HG02610 (cell line): ENCODE measurements around the gene ITK.
"Not testable (repeated sequence)": the region's sequence is repeated elsewhere in the genome, so short reads cannot be mapped to it uniquely, and the experiment has no call there.

Source experiments
- ATAC-seq: cut with Tn5 transposase; IDR thresholded peaks from one replicate; pipeline ENCODE4 v1.9.1; 2021; ENCODE audit warnings: mild to moderate bottlenecking, moderate library complexity; ENCODE audit not compliant: unreplicated experiment

Gene ITK

GRCh38 chr5:157167214-157167621 lies 13.4 kb upstream of the ITK start:
- ATAC-seq, result peak; percentile 57

GRCh38 chr5:157168286-157168685 lies 12.4 kb upstream of the ITK start:
- no peak for ATAC-seq

GRCh38 chr5:157172403-157172802 lies 8.2 kb upstream of the ITK start:
- peak; percentile 100 for ATAC-seq

GRCh38 chr5:157175071-157175612 lies 5.5 kb upstream of the ITK start:
- ATAC-seq, result no peak

GRCh38 chr5:157177953-157178352 lies 2.7 kb upstream of the ITK start:
- no peak for ATAC-seq

GRCh38 chr5:157178966-157179365 lies 1.7 kb upstream of the ITK start:
- no peak for ATAC-seq

- ATAC-seq, result no peak
Observed at GRCh38 chr5:157182143-157182757, 1.6 kb downstream of the ITK start.

GRCh38 chr5:157184117-157184670 lies 3.6 kb downstream of the ITK start:
- ATAC-seq, result no peak

- not testable (repeated sequence) for ATAC-seq
Observed at GRCh38 chr5:157185122-157185521, 4.5 kb downstream of the ITK start.

- no peak for ATAC-seq
Observed at GRCh38 chr5:157186309-157187045, 5.8 kb downstream of the ITK start.

GRCh38 chr5:157187046-157187754 lies 6.6 kb downstream of the ITK start:
- ATAC-seq, result no peak

- no peak for ATAC-seq
Observed at GRCh38 chr5:157188270-157188669, 7.6 kb downstream of the ITK start.

GRCh38 chr5:157189223-157189622 lies 8.6 kb downstream of the ITK start:
- ATAC-seq, result peak; percentile 75

- no peak for ATAC-seq
Observed at GRCh38 chr5:157193699-157194424, 13.2 kb downstream of the ITK start.

- ATAC-seq, result peak; percentile 74
Observed at GRCh38 chr5:157196045-157196444, 15.4 kb downstream of the ITK start.

- ATAC-seq, result no peak
Observed at GRCh38 chr5:157197086-157197485, 16.4 kb downstream of the ITK start.

GRCh38 chr5:157198277-157198986 lies 17.8 kb downstream of the ITK start:
- no peak for ATAC-seq

- no peak for ATAC-seq
Observed at GRCh38 chr5:157201857-157202256, 21.2 kb downstream of the ITK start.

- ATAC-seq, result no peak
Observed at GRCh38 chr5:157203417-157203816, 22.8 kb downstream of the ITK start.

GRCh38 chr5:157204765-157205164 lies 24.1 kb downstream of the ITK start:
- no peak for ATAC-seq
